Measurements from ENCODE around the gene KLHL18.
"Not testable (repeated sequence)": the region's sequence is repeated elsewhere in the genome, so short reads cannot be mapped to it uniquely, and the experiment has no call there.

Gene KLHL18

DNA sequence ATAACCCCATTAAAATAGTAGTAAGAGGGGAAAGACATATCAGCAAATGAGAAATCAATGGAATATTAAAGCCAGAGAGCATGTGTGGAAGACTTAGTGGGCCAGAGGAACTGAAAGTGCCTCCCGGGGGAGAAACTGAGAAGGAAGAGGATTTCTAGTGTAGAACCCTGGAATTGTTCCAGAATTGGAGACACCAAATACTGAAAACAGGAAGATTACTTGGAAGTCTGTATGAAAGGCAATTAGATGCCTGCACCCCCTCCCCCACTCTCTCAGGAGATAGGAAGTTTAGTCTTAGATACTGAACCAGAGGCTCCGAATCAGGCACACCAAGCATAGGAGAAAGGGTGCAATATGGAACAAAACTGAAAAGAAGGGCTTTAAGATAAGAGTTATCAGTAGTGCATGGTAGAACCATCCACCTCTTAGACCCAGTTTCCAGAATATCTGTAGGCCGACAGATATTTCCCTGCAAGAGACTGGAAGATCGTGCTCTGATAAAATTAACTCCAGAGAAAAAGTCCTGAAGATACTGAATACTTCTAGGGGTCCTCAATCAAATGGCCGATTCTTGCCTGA is 32.4 kb downstream of the KLHL18 start:
- no peak for DNase-seq

DNA sequence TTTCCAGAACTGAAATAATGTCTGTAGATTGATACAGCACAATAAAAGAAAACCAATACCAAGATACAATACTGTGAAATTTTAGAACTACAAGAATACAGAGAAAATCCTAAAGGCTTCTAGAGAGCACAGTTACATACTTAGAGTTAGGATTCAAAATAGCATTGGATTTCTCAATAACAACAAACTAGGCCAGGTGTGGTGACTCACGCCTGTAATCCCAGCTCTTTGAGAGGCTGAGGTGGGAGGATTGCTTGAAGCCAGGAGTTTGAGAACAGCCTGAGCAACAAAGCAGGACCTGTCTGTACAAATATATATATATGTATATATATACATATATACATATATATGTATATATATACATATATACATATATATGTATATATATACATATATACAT is 33.4 kb downstream of the KLHL18 start:
- DNase-seq = not testable (repeated sequence)

DNA sequence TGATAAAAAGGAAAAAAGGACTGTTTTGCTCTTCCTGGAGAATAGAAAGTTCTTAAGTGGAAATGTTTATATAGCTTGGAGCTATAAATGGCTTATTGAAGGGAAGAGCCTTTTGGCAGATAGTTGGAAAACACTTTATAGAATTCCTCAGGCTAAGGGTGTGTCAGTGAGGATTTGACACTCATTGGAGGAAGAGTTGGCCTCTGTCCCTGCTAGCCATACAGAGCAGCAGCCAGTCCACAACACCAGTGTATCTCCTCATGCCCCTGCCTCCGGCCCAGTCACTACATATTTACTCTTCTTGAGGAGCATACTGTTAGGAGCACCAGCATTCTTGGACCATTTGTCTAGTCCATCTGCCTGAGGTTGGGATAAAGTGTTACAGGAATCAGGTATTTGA is 36.2 kb downstream of the KLHL18 start:
- DNase-seq = no peak

DNA sequence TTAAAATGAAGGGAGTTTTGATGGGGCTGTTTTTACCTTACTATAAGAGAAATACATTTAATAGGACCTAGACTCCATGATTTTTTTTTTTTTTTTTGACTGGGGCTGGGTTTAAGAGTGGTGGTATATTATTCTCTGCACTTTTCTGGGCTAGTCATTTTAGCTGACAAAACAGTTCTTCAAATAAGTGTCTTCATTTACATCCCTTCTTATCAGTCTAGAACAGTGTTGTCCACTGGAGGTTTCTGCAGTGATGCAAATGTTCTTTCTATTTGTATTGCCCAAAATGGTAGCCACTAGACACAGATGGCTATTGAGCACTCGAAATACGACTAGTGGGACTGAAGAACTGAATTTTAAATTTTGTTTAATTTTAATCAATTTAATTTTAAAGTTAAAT is 37.2 kb downstream of the KLHL18 start:
- DNase-seq = no peak

DNA sequence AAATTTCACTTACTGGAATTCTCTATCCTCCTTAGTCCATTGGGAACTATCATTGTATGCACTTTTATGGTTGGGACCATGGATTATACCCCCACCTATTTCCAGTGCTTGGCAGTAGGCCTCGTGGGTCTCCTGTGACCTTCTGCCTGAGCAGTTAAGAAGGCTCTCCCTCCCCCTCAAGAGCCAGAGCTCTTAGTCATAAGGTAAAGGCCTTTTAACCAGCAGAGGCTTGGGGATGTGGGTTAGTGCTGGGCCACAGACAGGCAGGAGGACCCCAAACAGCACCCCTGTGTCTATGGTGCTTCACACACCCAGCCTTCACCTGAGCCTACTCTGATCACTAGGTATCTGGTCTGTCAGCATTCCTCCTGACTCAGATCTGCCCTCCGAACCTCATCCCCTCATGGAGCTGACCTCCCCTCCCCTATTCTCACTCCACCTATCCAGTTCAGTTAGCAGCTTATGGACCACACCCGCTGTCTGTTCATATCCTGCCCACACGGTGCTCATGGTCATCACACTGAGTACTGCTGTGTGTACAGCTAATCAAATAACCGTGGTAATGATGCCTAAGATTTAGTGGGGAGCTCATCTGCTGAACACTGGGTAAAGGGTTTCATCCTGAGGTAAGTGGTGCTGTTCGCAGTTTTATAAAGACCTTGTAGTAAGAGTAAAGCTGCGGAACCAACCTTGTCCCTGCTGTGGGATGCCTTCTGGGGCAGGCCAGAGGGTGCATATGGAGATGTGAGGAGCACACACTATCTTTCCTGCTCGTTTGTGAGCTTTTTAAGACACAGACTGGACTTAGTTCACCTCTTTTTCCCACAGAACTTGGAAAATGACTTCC is 40.9 kb downstream of the KLHL18 start:
- DNase-seq = no peak

DNA sequence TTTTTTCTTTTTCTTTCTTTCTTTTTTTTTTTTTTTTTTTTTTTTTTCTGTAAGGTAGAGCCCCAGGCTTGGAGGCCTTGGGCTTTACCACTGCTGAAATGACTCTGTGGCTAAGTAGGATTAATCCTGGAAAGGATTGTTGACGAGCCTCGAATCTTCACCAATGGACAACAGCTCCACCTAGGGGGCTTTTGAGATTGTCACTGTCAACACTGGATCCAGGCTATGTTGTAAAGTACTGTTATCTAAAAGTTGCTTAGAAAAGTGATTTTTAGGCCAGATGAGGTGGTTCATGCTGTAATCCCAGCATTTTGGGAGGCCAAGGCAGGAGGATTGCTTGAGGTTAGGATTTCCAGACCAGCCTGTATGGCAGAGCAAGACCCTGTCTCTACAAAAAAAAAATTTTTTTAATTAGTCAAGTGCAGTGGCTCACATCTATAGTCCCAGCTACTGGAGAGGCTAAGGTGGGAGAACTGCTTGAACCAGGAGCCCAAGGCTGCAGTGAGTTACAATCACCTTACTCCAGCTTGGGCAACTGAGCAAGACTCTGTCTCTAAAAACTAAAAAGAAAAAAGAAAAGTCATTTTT is 41.6 kb downstream of the KLHL18 start:
- DNase-seq = peak; percentile 72

DNA sequence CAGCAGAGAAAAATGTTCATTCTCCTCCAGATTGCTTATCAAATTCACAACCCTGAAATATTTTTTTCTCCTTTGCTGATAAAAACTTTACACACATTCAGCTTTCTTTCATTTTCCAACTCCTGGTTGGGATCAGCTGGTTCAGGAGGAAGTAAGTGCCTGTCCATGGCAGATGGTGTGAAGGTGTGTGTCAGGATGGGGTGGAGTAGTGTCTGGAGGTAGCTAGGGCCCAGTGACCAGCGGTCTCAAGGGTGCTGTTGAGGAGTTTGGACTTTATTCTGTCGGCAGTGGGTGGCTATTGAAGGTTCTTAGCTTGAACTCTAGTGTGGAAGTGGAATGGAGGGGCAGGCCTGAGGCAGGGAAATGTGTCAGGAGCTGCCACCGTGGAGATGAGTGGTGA is 51.2 kb downstream of the KLHL18 start:
- no peak for DNase-seq

DNA sequence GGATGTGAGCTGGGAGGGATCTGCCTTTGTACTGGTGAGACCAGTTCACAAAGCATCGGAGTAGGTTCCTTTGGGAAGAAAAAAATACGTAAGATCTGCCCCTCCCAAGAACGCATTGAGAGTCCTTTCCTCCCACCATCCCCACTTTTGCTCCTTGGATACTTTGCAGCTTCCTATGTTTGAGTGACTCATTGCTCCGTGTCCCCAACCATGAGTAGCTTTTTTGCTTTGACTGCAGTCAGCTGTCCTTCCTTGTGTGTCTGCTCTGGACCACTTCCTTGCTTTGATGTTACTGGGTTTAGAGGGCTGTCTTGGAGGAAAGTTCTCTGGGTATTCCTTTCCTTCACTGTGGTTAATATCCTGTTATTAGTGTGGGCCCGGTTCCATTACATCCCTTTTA is 54.9 kb downstream of the KLHL18 start:
- DNase-seq = no peak

DNA sequence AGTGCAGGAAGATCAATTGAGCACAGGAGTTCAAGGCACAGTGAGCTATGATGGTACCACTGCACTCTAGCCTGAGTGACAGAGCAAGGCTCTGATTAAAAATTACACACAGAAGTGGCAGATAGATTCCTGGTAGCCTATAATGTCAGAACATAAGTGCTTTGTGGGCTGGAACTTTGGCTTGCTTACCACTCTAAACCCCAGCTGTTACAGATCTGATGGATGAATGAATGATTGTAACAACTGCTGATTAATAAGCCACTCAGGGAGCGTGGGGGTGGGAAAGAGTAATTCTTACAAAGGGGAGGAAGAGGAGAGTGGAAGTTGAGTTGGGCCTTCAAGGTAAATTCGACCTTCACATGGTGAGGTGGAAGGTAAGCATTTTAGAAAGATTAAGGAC is 57.2 kb downstream of the KLHL18 start:
- no peak for DNase-seq

DNA sequence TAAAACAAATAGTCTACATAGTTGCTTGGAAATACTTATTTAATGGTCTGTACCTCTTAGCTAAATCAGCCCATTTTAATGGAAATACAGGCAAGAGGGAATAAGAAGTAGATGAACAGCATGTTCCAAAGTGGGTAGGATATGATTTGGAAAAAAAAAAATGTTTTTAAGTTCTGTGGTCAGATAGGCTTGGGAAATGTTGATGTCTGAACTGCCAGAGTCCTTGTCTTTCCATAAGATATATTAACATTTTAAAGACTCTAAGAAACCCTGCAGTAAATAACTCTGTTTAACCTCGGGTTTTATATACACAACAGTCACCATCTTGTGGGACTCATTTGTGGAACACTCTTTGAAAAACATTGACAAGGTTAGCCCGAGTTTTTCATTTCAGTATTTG is 58.1 kb downstream of the KLHL18 start:
- no peak for DNase-seq

DNA sequence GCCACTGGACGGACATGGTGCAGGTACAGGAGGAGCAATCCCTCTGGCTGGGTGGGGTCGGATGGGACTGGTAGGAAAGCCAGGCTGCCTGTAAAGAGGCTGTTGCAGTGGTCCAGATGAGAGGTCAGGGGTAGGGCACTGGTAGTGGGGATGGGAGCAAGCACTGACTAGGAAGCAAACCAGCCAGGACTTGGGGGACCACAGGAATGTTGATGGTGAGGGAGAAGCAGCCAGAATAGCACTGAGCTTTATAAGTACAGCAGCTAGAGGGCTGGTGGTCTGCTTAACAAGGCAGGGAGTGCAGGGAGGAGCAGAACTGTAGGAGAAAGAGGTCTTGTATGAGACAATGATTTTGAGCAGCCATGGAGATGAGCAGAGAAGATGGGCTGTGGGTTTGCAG is 59.4 kb downstream of the KLHL18 start:
- DNase-seq = no peak

DNA sequence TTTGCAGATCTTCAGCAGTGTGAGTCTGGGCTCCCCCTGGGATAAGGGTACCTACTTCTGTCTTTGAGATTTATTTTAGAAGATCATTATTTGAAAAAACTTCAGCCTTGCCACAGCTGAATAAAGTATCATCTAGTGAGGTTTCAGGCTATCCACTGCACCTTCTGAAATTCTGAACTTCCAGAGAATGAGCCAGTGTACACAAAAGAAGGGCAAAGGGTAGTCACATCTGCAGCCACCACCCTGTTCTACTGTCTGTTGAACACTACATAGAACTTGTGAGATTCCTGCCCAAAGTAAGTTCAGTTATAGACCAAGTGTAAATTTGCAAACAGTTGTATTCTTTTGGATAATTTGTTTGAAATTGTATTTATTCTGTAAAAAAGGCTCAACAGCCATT is 60.1 kb downstream of the KLHL18 start:
- no peak for DNase-seq

DNA sequence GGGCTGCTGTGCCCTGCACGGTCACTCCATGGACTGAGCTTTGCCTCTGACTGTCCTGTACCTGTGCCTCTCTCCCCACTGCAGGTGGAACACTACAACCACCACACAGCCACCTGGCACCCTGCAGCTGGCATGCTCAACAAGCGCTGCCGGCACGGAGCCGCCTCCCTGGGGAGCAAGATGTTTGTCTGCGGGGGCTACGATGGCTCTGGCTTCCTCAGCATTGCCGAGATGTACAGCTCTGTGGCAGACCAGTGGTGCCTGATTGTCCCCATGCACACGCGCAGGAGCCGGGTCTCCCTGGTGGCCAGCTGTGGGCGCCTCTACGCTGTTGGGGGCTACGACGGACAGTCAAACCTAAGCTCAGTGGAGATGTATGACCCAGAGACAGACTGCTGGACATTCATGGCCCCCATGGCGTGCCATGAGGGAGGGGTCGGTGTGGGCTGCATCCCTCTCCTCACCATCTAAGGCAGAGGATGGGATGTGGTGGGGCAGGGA is 60.8 kb downstream of the KLHL18 start:
- DNase-seq = no peak

DNA sequence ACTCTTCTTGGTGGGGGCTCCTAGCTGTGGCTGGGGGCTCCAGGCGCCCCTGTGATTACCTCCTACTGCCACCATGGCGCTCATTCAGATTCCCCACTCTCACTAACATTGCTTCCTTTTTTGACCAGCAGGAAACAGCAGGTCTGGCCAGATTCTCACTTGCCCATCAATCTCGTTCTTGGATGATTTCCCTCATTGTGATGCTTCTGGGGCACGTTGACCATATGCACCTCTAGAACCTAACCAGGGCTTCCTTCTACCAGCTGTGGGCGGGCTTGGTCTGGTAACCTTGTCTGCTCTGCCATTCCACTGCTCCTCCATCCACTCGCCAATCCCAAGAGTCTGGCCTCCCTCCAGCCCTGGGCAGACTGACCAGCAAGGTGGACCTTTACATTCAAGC is 62.2 kb downstream of the KLHL18 start:
- DNase-seq = no peak

DNA sequence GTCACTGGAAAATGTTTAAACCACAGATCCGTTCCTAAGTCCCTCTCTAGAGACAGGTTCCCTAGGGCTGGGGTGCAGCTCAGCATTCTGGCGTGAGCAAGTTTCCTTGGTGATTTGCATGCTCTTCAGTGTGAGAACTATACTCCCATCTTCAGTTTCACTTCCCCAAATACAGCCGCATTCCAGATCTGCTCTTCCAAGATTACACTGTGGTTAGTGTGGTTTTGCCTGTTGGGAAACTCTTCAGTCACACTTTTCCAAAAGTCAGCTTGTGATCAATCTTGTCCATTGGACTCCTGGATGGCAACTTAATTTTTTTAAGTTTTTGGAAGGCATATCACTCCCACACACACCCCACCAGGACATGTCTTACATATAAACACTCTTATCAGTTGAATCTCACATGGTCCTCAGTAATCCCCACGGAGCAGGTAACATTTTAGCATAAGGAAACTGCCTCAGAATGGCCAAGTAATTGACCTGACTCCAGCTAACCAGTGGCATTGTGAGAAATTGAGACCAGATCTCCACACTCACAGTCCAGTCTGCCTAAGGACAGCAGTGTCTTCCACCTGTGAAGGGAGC is 64.6 kb downstream of the KLHL18 start:
- no peak for DNase-seq

DNA sequence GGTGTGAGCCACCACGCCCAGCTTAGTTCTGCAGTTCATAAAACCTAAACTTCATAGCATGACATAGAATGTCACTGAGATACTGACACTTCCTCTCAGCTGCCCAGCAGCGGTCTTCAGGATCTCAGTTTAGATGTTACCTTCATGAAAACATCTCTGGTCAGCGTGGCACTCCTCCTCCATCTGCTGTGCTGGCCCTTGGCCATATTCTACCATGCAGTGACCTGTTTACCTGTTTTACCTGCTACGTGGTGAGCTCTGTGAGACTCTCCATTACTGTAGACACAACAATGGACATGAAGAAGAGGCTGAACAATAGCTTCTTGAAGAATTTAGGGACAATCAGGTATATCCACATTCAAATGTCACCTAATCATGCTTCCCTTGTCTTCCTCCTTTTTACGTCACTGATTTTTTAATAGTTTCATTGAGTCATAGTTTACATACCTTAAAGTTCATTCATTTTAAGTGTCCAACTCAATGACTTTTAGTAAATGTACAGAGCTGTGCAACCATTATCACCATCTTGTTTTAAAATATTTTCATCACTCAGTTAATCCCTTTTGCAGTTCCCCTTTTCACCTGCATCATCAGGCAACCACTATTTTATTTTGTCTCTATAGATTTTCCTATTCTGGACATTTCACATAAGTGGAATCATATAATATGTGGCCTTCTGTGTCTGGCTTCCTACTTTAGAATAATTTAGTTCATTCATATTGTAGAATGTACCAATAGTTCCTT is 65.8 kb downstream of the KLHL18 start:
- no peak for DNase-seq

DNA sequence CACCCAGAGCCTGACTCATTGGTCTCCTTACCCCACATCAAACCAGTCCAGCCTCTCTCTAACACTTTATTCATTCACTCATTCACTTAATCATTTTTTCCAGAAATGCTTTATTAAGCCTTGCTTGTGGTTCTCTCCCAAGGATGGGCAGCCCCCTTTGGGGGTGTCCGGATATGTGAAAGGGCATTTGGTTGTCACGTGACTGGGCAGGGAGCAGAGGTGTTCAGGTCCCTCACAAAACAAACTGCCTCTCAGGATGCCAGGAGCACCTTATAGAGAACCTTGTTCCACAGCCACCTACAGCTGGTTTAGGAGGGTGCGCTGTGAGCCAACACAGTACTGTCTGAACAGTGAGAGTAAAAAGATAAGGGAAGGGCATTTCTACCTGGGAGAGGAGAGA is 72.3 kb downstream of the KLHL18 start:
- no peak for DNase-seq

DNA sequence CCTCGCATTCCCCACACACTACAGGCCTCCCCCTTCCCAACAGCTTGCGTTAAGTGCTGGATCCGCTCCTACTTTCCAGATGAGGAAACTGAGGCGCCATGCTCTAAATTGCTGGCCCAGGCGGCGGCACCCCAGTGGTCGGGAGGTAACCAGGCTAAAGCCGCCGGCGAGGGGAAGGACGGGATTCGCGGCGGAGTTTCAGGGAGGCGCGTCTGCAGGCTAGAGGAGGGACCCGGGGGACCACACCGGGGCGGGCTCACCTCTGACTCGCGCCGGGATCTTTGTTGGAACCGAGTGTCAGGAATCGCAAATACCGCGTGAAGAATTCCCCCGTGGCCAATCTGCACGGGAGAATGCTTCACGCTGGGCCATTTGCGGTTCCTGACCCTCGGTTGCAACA is 73.5 kb downstream of the KLHL18 start:
- DNase-seq = no peak

DNA sequence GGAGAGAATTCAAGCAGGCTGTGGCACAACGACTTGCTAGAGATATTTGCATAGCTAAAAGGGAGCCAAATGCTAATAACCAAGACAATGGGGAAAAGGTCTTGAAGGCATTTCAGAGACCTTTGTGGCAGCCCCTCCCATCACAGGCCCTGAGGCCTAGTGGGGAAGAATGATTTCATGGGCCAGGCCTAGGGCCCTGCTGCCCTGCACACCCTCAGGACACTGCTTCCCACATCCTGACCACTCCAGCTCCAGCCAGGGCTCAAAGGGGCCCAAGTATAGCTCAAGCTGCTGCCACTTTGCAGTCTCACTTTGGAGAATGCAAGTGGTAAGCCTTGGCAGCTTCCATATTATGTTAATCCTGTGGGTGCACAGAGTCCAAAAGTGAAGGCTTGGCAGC is 76.6 kb downstream of the KLHL18 start:
- no peak for DNase-seq

DNA sequence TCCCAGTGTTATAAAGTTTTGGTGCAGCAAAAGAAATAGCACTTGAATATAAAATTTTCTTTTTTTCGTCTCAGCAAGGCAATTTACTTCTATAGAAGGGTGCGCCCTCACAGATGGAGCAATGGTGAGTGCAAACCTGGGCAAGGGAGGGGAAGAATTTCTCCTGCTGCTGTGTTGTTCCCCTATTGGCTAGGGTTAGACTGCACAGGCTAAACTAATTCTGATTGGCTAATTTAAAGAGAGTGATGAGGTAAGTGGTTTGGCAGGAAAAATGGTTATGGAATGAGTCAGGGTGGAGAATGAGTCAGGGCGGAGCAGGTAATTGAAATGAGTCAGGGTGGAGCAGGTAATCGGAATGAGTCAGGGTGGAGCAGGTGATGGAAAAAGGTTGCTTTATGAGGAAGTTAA is 77.4 kb downstream of the KLHL18 start:
- peak; percentile 50 for DNase-seq

DNA sequence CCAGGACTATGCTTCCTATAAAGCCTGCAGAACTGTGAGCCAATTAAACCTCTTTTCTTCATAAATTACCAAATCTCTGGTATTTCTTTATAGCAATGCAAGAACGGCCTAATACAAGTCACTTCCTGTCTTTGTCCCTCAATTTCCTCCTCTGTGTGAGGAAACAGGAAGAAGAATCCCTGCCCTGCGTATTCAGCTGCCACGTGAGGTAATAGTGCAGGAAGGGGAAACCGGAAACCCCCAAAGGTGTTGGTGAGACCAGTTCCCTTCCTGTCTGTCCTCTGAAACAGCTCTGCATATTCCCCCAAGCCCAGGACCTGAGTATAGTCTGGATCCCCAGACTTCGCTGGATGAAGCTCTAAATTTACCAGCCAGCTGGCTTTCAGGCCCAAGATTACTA is 80.0 kb downstream of the KLHL18 start:
- DNase-seq = no peak

DNA sequence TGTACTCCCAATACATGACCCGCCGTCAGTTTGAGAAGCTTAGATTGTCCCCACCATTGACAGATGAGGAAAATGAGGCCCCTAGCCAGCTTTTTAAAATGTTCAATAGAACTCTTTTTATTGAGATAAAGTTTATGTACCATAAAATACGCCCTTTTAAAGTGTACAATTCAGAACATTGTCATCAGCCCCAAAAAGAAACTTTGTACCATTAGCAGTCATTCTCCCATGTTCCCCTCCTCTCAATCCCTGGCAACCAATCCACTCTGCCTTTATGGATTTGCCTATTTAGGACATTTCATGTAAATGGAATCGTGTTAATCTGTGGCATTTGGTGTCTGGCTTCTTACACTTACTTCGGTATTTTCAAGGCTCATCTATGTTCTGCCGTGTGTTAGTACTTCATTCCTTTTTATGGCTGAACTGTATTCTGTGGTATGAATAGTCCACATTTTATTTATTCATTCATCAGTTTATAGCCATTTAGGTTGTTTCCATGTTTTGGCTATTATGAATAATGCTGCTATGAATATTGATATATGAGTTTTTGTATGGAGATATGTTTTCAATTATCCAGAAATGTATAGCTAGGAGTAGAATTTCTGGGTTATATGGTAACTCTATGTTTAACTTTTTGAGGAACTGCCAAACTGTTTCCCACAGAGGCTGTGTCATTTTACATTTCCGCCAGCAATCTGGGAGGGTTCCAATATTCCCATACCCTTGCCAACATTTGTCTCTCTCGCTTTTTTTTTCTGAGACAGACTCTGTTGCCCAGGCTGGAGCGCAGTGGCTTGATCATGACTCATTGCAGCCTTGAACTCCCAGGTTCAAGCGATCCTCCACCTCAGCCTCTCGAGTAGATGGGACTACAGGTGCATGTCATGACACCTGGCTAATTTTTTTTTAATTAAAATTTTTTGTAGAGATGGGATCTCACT is 82.7 kb downstream of the KLHL18 start:
- DNase-seq = no peak
